ENCODE measurements around the gene ABCA6. TPM values are rescaled to one million over a fixed set of nuclear protein-coding genes. Genes with fewer than 3 reads are reported as not detected.
"Not testable (repeated sequence)": the region's sequence is repeated elsewhere in the genome, so short reads cannot be mapped to it uniquely, and the experiment has no call there.

ABCA6 gene
- total RNA-seq = 10 to 100 TPM; 30.6 to 42.2 TPM
- long read RNA-seq, partial matches to known transcripts = 8 of 9 reads
- long read RNA-seq, other reads (novel, unspliced or antisense) = 1 of 9 reads

DNA sequence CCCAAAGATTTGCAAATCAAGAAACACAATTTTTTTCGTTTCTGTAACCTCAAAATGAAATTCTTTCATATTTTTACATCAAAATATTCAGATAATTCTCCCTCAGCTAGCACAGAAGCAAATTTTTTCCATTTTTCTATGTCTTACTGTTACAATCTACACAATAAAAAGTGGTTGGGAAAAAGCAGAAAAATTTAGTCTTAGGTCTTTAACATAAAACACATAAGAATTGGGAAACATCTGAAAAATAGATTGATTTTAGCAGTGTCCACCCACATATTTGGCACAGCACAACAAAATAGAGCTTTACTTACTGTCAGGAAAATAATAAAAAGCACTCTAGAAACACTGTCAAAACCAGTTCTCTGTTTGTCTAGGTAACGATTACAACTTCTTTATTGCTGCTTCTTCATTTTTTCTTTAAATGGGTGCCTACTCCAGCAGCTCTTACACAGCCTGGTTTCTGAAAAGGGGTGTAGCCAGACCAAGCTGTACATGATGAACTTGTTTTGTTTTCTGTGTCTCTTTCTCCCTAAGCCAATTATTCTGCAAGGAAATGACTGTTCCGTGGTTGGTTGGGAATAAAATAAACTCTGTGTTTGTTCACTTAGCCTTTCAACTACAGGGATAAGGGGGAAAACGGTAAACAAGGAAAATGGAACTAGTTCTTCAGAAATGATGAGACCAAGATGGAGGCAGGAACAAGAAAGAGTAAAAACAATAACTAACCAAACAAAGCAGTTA lies at the start of gene ABCA6:
TSS of gene ABCA6 (minus strand) at position 465 of the 744 bp plus-strand sequence. CDS start 1,192 bp downstream, outside the sequence.
- ATAC-seq = peak; percentile 73 to 95
- intact Hi-C loops (cut with DNase I) = no loop called here

GRCh38 chr17:69188796-69189195 lies 47.1 kb upstream of the ABCA6 start:
- ATAC-seq (no peak), DNase-seq (no peak)
- intact Hi-C loops (cut with DNase I) = no loop called here

More for the DNA sequence above, at the start of gene ABCA6:
- DNase-seq = no peak

GRCh38 chr17:69188064-69188463 lies 46.4 kb upstream of the ABCA6 start:
- intact Hi-C loops (cut with DNase I) = no loop called here
- no peak for ATAC-seq
- no peak for DNase-seq

DNA sequence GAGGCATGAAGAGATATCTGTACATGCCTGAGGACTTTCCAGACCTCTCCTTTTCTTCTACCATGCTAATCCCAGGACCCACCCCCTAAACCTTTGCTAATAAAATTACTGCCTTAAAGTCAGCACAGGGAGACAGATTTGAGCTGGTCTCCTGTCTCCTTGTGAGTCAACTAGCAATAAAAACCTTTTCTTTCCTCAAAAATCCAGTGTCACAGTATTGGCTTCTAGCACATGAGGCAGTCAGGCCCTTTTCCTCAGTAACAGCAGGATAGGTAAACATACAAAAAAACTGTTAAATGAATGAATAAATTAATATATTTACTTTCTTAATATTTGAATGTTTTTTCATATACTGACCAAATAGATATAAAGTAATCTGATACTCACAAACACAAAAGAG lies 45.6 kb upstream of the ABCA6 start:
- DNase-seq = no peak
- intact Hi-C loops (cut with DNase I) = no loop called here
- no peak for ATAC-seq

- ATAC-seq = peak in 1 of 2 donors; percentile 43
- intact Hi-C loops (cut with DNase I) = no loop called here
- no peak for DNase-seq
These were observed 37.7 kb upstream of the ABCA6 start for GRCh38 chr17:69179227-69179952.

- ATAC-seq (no peak), DNase-seq (no peak)
- intact Hi-C loops (cut with DNase I) = no loop called here
These were observed 34.7 kb upstream of the ABCA6 start for GRCh38 chr17:69176457-69176795.

DNA sequence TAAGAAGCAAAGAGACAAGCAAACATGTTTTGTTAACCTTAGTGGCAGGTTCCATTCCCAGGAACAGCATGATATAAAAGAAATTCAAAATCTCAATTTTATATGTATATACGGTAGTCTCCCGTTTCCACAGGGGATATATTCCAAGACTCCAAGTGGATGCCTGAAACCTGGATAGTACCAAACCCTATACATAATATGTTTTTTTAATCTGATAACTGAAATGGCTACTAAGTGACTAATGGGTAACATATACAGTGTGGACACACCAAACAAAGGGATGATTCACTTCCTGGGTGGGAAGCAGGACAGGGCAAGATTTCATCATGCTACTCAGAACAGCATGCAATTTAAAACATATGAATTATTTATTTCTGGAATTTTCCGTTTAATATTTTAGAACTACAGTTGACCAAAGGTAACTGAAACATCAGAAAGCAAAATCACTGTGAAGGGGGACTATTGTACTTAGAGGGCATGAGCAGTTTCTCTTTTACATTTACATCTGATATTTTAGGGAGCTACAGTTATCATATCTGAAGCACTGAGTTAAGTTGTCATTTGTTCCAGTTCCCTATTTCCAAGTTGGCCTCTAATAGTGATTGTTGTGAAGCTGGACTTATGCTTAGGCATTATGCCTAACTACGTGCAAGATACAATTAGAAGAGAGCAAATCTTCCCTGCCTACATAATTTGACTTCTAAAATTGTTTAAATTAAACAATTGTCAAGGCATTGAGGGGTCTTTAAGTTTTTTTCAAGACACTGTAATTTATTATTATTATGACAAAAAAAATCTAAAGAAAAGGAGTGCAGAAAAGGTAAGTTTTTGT lies 34.1 kb upstream of the ABCA6 start:
- ATAC-seq (peak in 1 of 2 donors; percentile 66), DNase-seq (no peak)
- intact Hi-C loops (cut with DNase I) = no loop called here

- ATAC-seq (no peak), DNase-seq (no peak)
- intact Hi-C loops (cut with DNase I) = no loop called here
These were observed 33.5 kb upstream of the ABCA6 start for GRCh38 chr17:69175262-69175624.

DNA sequence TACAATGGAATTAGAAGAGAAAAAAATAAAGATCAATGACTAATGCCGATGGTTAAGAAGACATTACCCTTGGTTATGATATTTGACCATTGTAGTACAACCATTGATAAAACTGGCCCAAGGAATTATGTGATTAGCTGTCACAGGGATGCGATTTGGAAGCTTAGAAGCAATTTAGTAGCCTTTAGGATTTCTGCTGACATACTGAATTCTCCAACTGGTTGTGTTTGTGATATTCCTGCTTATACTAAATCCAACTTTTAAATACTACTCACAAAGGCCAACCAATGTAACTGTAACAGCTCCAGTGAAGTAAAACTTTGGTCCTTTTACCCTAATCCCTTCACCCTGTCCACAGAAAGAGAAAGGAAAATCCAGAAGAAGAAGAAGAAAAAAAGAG lies 31.4 kb upstream of the ABCA6 start:
- ATAC-seq (no peak), DNase-seq (no peak)
- intact Hi-C loops (cut with DNase I) = no loop called here

DNA sequence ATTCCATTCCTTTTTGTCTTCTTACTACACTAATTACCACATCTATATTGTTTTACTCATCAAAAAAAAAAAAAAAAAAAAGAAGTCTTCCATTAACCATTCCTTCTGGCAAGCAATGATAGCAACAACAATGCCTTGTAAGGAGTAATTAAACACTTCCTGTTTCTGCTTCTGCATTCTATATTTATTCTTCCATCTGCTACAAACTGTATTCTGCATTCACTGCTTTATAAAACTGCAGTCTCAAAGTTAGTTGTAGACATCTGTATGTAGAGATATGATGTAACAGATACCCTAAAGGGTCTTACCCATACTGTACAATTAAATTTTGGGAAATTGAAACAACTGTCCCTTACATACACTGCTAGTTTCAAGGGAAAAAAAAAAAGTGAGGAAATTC lies 28.7 kb upstream of the ABCA6 start:
- intact Hi-C loops (cut with DNase I) = no loop called here
- DNase-seq (no peak), ATAC-seq (peak in 1 of 2 donors; percentile 34)

- DNase-seq; ATAC-seq; intact Hi-C loops (cut with DNase I): not testable (repeated sequence)
These were observed 26.9 kb upstream of the ABCA6 start for GRCh38 chr17:69168642-69169041.

- intact Hi-C loops (cut with DNase I) = no loop called here
- no peak for DNase-seq
- ATAC-seq = no peak
These were observed 25.3 kb upstream of the ABCA6 start for GRCh38 chr17:69166957-69167356.

GRCh38 chr17:69164206-69164605 lies 22.5 kb upstream of the ABCA6 start:
- ATAC-seq (no peak), DNase-seq (no peak)
- intact Hi-C loops (cut with DNase I) = no loop called here

DNA sequence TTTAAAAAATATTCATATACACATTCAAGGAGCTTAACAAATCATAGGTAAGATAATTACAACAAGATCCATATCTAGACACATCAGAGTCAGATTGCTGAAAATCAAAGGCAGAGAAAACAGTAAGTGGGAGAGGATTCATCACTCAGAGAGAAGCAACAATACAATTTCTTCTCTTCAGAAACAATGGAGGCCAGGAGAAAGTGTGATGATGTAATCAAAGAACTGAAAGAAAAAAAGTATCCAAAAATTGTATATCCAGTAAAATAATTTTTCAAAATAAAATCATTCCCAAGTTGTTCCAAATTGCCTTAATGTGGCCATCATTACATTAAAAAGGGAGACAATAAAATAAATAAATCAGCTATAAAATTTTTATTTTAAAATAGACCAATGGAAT lies 17.7 kb upstream of the ABCA6 start:
- intact Hi-C loops (cut with DNase I) = no loop called here
- no peak for ATAC-seq
- no peak for DNase-seq

DNA sequence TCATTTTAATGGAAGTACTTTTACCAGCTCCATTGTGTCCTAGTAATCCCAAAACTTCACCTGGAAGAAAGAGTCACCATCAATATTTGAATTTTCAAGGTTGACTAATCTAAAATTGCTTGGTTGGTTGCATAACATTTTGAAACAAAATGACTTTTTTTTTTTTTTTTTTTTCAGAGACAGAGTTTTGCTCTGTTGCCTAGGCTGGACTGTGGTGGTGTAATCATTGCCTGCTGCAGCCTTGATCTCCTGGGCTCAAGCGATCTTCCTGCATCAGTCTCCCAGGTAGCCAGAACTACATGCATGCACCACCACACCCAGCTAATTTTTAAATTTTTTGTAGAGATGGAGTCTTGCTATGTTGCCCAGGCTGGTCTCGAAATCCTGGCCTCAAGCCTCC lies 12.6 kb upstream of the ABCA6 start:
- intact Hi-C loops (cut with DNase I) = no loop called here
- no peak for DNase-seq
- ATAC-seq = no peak

DNA sequence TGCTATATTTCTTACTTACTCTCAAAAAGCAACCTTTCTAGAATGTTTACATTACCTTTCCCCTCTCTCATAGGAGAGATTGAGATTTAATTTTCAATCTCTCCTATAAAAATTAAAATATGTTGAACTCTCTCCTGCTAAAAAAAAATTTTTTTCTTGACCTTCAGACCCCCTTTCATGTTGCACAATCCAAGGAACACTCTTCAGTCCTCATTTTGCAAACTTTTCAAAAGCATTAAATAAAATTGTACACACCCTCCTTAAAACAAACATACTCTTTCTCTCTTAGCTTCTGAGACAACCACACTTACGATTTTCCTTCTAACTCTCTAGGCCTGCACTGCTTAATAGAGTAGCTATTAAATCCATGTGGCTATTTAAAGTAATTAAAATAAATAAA lies 8.6 kb upstream of the ABCA6 start:
- no peak for DNase-seq
- intact Hi-C loops (cut with DNase I) = no loop called here
- ATAC-seq = no peak

DNA sequence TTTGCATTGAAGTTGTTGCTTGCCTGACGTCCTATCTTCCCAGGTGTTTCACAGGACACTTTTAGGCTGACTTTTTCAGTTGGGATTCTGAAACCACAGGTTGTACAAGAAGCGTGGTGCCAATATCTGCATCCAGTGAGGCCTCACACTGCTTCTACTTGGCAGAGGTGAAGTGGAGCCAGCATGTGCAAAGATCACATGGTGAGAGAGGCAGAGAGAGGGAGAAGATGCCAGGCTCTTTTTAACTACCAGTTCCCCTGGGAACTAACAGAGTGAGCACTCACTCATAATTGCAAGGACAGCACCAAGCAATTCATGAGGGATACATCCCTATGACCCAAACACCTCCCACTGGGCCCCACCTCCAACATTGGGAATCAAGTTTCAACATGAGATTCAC lies 5.8 kb upstream of the ABCA6 start:
- DNase-seq = no peak
- ATAC-seq = peak in 1 of 2 donors; percentile 38
- intact Hi-C loops (cut with DNase I) = no loop called here

GRCh38 chr17:69144331-69145255 lies 2.9 kb upstream of the ABCA6 start:
- ATAC-seq (no peak), DNase-seq (no peak)
- intact Hi-C loops (cut with DNase I) = no loop called here

GRCh38 chr17:69143683-69144231 lies 2.1 kb upstream of the ABCA6 start:
- peak in 1 of 2 donors; percentile 32 for ATAC-seq
- intact Hi-C loops (cut with DNase I) = no loop called here

More at GRCh38 chr17:69143683-69144231, 2.1 kb upstream of the ABCA6 start:
- no peak for DNase-seq

All from left cardiac atrium (tissue), 4 donors.